Measurements from ENCODE around the gene KCNH1. TPM values are rescaled to one million over a fixed set of nuclear protein-coding genes. Genes with fewer than 3 reads are reported as not detected.

Gene KCNH1
- total and polyA plus RNA-seq, 2 of the 4 experiments (the other 2 are of a cell fraction), result 0.27 to 0.54 TPM

DNA sequence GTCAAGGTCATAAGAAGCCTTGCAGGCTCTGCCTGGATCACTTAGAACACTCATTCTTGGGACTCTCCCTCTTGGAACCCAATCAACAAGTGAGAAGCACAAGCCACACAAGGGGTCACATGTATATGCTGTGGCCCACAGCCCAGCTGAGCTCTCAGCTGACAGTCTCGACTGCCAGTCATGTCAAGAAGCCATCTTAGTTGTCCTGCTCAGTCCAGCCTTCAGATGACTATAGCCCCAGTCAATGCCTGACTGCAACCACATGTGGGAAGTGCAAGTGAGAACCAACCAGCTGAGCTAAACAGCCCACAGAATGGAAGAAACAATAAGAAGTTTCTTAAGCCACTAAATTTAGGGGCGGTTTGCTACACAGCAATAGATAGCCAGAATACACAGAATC, 356.0 kb downstream of the KCNH1 start:
- Histone ChIP-seq H4K5ac (ENCODE audit: low read depth, low read length) (no peak overlapping the region), H2AK5ac (ENCODE audit: low read depth, low read length) (no peak overlapping the region), H4K8ac (ENCODE audit: low read depth in 2 of 2, low read length in 2 of 2) (no peak overlapping the region), H2BK20ac (ENCODE audit: low read depth, low read length) (no peak overlapping the region), H3K9ac (ENCODE audit: low read depth, low read length) (no peak overlapping the region), H3K36me3 (ENCODE audit: control insufficient read depth, insufficient read depth, low read length) (no peaks in the 10 kb centered on the region), H2BK5ac (ENCODE audit: low read depth, low read length, poor library complexity, severe bottlenecking) (no peak overlapping the region), H3K27ac (ENCODE audit: insufficient read depth, low read length) (no peak overlapping the region), H3K56ac (ENCODE audit: extremely low read depth, insufficient read depth, low read length) (no peak overlapping the region), H3K18ac (ENCODE audit: low read depth, low read length) (no peak overlapping the region), H2AK9ac (replicated peaks; ENCODE audit: low read depth, low read length, poor library complexity) (no peak overlapping the region), H3K4me2 (ENCODE audit: low read depth, low read length) (no peak overlapping the region), H4K91ac (ENCODE audit: insufficient read depth, low read depth, low read length) (no peak overlapping the region), H3K9me1 (ENCODE audit: insufficient read depth, low read length) (no peaks in the 10 kb centered on the region), H3K27me3 (ENCODE audit: control insufficient read depth, insufficient read depth, low read length) (no peaks in the 10 kb centered on the region), H3K9me3 (ENCODE audit: control insufficient read depth, insufficient read depth, low read length) (peaks cover 1% of the 10 kb centered on the region; the same call in 1 of the 2 replicates), H2AFZ (replicated peaks; ENCODE audit: low read length, poor library complexity) (no peak overlapping the region), H3K14ac (replicated peaks; ENCODE audit: low read depth, low read length) (no peak overlapping the region), H3K4me3 (ENCODE audit: insufficient read depth, low read depth, low read length) (no peak overlapping the region), H3K4me1 (ENCODE audit: control insufficient read depth, insufficient read depth, low read length) (no peaks in the 10 kb centered on the region), H2BK120ac (ENCODE audit: low read depth, low read length) (no peak overlapping the region), H3K4ac (ENCODE audit: low read depth, low read length) (no peak overlapping the region), H3K23ac (ENCODE audit: low read depth, low read length) (no peak overlapping the region), H3K79me1 (ENCODE audit: low read depth in 1 of 2, low read length in 2 of 2) (no peaks in the 10 kb centered on the region), H4K20me1 (ENCODE audit: insufficient read depth, low read length) (no peaks in the 10 kb centered on the region), H2BK15ac (ENCODE audit: low read depth, low read length) (no peak overlapping the region)
- CTCF ChIA-PET, result no interaction called here
- in situ Hi-C loops (cut with MboI; ENCODE audit: low sequenced_read_pairs) (no loop called here), dilution Hi-C loops (cut with HindIII; ENCODE audit: low sequenced_read_pairs, unreplicated experiment) (no loop called here), intact Hi-C loops (cut with micrococcal nuclease) (no loop called here)
- DNase-seq, result no peak
- no peak for ATAC-seq (ENCODE audit: low read depth)
- no TSS peak for BruUV-seq (replicated peaks)
- no CpG with 5 or more reads among the region's 2 CpGs for WGBS, 2 experiments (ENCODE audit: extremely low coverage in 2 of 2, insufficient read length in 1 of 2)
- POLR2A ChIA-PET (ENCODE audit: unreplicated experiment), result no interaction called here
- TF ChIP-seq CHD1 (IDR thresholded peaks at IDR 0.05; ENCODE audit: low read depth, low read length), result no peak
- TF ChIP-seq SMC3 (IDR thresholded peaks at IDR 0.05; ENCODE audit: low read depth, low read length), result no peak
- TF ChIP-seq RFX5 (IDR thresholded peaks at IDR 0.05; ENCODE audit: low read depth, low read length), result no peak
- TF ChIP-seq BHLHE40 (IDR thresholded peaks at IDR 0.05; ENCODE audit: low read depth, low read length), result no peak
- no peak for TF ChIP-seq NFE2L2 (IDR thresholded peaks at IDR 0.05; ENCODE audit: low read depth, low read length)
- no peak for TF ChIP-seq RCOR1 (IDR thresholded peaks at IDR 0.05; ENCODE audit: insufficient replicate concordance, low read length)
- no peak for TF ChIP-seq MAFK (IDR thresholded peaks at IDR 0.05; ENCODE audit: low read depth, low read length)
- TF ChIP-seq CTCF (conservative IDR thresholded peaks at IDR 0.05; ENCODE audit: low read depth, low read length), result no peak
- TF ChIP-seq RAD21 (IDR thresholded peaks at IDR 0.05; ENCODE audit: low read length), result no peak
- TF ChIP-seq USF2 (IDR thresholded peaks at IDR 0.05; ENCODE audit: low read depth, low read length), result no peak
- no peak for TF ChIP-seq POLR2A (IDR thresholded peaks at IDR 0.05; ENCODE audit: low read depth, low read length)
- no peak for TF ChIP-seq CEBPB (IDR thresholded peaks at IDR 0.05; ENCODE audit: low read depth, low read length)
- TF ChIP-seq FOS (IDR thresholded peaks at IDR 0.05; ENCODE audit: low read depth, low read length), result no peak
